Heart right ventricle (tissue), 16 donors: ENCODE results near the gene TBC1D22B. TPM values are rescaled to one million over a fixed set of nuclear protein-coding genes. Genes with fewer than 3 reads are reported as not detected.
A peak's percentile ranks its signal among the peaks of the same experiment; 100 is the strongest.

Experiments used
- ATAC-seq, 8 donors: fragments of 200-7000 bp; cut with Tn5 transposase; one replicate each; pipeline ENCODE4 v1.9.1; 2020; ENCODE audit warnings: mild to moderate bottlenecking in 8 of 8, moderate library complexity in 8 of 8, moderate number of reproducible peaks in 1 of 8
- DNase-seq, 2 donors: peaks; one replicate each; pipeline ENCODE4 v3.0.0-alpha.2; 2020
- H3K27ac ChIP-seq, 10 donors: fragments of 200-600 bp; sonication (generic) in 2 of 10; one replicate each; pipeline versions ENCODE4 v1.5.0 to v1.8.0; 2020 to 2022; ENCODE audit warnings: mild to moderate bottlenecking in 3 of 10
- H3K27me3 ChIP-seq, 7 donors: fragments of 200-600 bp; one replicate each; pipeline ENCODE4 v1.8.0; 2021 to 2022; ENCODE audit warnings: mild to moderate bottlenecking in 2 of 7
- H3K36me3 ChIP-seq, 9 donors: fragments of 200-600 bp; sonication (generic) in 1 of 9; one replicate each; pipeline versions ENCODE4 v1.5.0 to v1.8.0; 2020 to 2022; ENCODE audit warnings: mild to moderate bottlenecking in 2 of 9
- H3K4me1 ChIP-seq, 9 donors: fragments of 200-600 bp; sonication (generic) in 1 of 9; one replicate each; pipeline versions ENCODE4 v1.5.0 to v1.8.0; 2020 to 2022; ENCODE audit warnings: mild to moderate bottlenecking in 4 of 9
- H3K4me3 ChIP-seq, 10 donors: fragments of 200-600 bp; sonication (generic) in 2 of 10; one replicate each; pipeline versions ENCODE4 v1.5.0 to v1.8.0; 2020 to 2022; ENCODE audit warnings: mild to moderate bottlenecking in 7 of 10, moderate library complexity in 2 of 10
- H3K9me3 ChIP-seq, 11 donors: fragments of 200-600 bp in 10 of 11; sonication (generic) in 2 of 11; one replicate each; pipeline versions ENCODE4 v1.5.0 to v1.8.0; 2013 to 2022; ENCODE audit warnings: mild to moderate bottlenecking in 2 of 11, control low read depth in 1 of 11, moderate library complexity in 1 of 11
- WGBS, 2 donors: extraction: QIAGEN DNeasy Blood & Tissue Kit; methylation state at CpG; one replicate each; pipeline ENCODE4 v1.1.7; 2013; ENCODE audit warnings: inconsistent platforms in 1 of 2; 5-methylcytosine and 5-hydroxymethylcytosine counted together
- intact Hi-C, 10 donors: fragments of 100-400 bp; cut with DNase I; formaldehyde crosslinking; loops; one replicate each; pipeline versions ENCODE4 v1.11.1 to v1.14.2; 2022
- polyA plus RNA-seq, 2 donors: library from polyadenylated mRNA; stranded (reverse); fragments of 200-250 nt; gene quantifications; one replicate each; pipeline ENCODE4 v1.2.3, GENCODE V29; 2013
- total RNA-seq, 10 donors: library from RNA; stranded (reverse); fragmentation: NEBNext Ultra II Directional in 3 of 10; extraction: Animal tissue kit (Norgen Biotek cat#: 25700) in 3 of 10; gene quantifications; one replicate each; pipeline versions ENCODE4 v1.2.1 to v1.2.4, GENCODE V29; 2021 to 2023
- TF ChIP-seq, protein P1 (sequence below), 9 donors: fragments of 200-600 bp; sonication (generic) in 2 of 9; IDR thresholded peaks; one replicate each; pipeline versions ENCODE4 v1.5.0 to v1.8.0; 2021 to 2022; ENCODE audit warnings: antibody characterized with exemption in 9 of 9, mild to moderate bottlenecking in 5 of 9, moderate library complexity in 1 of 9
- donor health status: Arrhythmogenic right ventricular cardiomyopathy.
- donor health status: ischemic (EF 13 %, LVEDD 7.1; RV severe dilation, severe dysfunction).
- donor health status: healthy with polysubstance abuse.
- donor health status: DM: no; HTN: yes; CAD: no.
- donor health status: DM: no; HTN: no; CAD: no.
- donor health status: ischemic (EF 25% LVEDD 6.9; RV normal size, moderate dysfunction).
- donor health status: ischemic (EF 25% LVEDD 5.7; RV mildly dilated, moderate dysfunction).
- donor health status: healthy.
- donor health status: DM: yes; HTN: yes; CAD: no.
- donor health status: Ischemic cardiomyopathy.
- donor health status: ischemic (EF 35%, LVEDD 5.7; RV mildly dilated, moderate dysfunction).
- donor health status: nonischemic (EF 11% LVEDD 7.7; RV severe dilation, severe dysfunction).
- donor health status: DM: yes; HTN: yes; CAD: no.
- donor health status: PGD.
- donor health status: ischemic (EF 29% LVEDD 5.4; RV normal size, mild dysfunction).
- donor health status: nonischemic (EF 23%, LVEDD 6.1; RV moderate dilation, normal function).

The TBC1D22B gene
- total and polyA plus RNA-seq, 12 donors: 5.0 to 8.1 (median 6.3) TPM

DNA sequence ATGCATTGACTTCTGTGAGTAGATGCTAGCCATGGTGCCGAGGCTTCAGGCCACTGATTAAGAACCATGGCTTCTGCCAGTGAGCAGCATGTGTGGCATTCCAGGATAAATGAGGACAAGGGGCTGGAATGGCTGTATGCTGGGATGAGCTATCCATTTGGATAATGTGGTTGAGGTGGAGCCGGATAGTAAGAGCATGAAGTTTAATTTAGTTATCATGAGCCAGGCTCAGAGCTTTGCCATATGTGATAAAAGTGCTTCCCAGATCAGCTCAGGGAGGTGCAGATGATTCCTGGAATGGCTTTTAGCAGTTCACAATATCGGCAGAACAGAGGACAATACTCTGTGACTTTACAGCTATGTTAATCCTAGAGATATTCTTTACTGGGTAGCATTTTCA is 61.6 kb downstream of the TBC1D22B start:
- peaks cover 0 to 95% (median 61%) of the 10 kb centered on the region in 9 donors for H3K36me3 ChIP-seq
- no peaks in the 10 kb centered on the region for H3K27me3 ChIP-seq
- TF ChIP-seq, protein P1, sequence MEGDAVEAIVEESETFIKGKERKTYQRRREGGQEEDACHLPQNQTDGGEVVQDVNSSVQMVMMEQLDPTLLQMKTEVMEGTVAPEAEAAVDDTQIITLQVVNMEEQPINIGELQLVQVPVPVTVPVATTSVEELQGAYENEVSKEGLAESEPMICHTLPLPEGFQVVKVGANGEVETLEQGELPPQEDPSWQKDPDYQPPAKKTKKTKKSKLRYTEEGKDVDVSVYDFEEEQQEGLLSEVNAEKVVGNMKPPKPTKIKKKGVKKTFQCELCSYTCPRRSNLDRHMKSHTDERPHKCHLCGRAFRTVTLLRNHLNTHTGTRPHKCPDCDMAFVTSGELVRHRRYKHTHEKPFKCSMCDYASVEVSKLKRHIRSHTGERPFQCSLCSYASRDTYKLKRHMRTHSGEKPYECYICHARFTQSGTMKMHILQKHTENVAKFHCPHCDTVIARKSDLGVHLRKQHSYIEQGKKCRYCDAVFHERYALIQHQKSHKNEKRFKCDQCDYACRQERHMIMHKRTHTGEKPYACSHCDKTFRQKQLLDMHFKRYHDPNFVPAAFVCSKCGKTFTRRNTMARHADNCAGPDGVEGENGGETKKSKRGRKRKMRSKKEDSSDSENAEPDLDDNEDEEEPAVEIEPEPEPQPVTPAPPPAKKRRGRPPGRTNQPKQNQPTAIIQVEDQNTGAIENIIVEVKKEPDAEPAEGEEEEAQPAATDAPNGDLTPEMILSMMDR (IDR thresholded peaks at IDR 0.05): no peak
- H3K9me3 ChIP-seq: no peaks in the 10 kb centered on the region
- DNase-seq: no peak
- H3K4me1 ChIP-seq: peaks cover 0 to 43% (median 13%) of the 10 kb centered on the region in 9 donors
- 63 to 64% methylated on average over 3 of the region's 3 CpGs for WGBS, 2 donors
- intact Hi-C loops: no loop called here
- no peak overlapping the region for H3K4me3 ChIP-seq
- peak overlapping the region in 3 of 10 donors; percentile 23 to 56 (median 33) for H3K27ac ChIP-seq
- peak in 5 of 8 donors; percentile 12 to 54 (median 20) for ATAC-seq

DNA sequence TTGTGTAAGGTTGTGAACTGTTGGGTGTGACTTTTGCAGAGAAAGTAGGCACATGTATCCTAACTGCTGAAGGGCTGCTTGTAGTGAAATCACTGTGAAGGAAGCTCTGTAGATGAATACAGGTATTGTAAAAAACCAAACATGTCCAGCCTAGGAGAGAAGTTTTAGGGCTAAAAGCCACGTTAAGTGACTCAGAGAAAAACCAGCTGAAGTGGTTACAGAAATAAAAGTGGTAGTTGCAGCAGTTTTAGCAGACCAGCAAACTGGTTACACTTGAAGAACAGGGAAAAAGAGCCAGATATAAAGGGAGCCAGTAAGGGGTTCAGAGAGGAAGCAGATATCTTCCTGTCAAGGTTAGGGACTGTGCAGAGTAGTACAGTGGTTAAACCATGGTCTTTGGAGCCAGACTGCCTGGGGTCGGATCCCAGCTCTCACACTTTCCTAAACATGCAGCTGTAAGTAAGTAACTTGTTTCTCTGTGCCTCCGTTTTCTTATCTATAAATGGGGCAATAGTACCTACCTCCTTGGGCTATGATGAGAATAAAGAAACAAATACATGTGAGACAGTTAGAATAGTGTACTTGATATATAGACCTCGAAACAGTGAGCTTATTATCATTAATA is 62.4 kb downstream of the TBC1D22B start:
- no peak for ATAC-seq
- H3K27me3 ChIP-seq: no peaks in the 10 kb centered on the region
- H3K36me3 ChIP-seq: peaks cover 0 to 91% (median 57%) of the 10 kb centered on the region in 9 donors
- DNase-seq: no peak
- peak overlapping the region in 4 of 10 donors; percentile 23 to 67 (median 34) for H3K27ac ChIP-seq
- intact Hi-C loops: loop anchor here in 4 of 10 donors (5.0 to 10.0 kb wide), 3 partner anchors 245 to 372 kb away; no protein-coding TSS in a partner anchor
- TF ChIP-seq, protein P1 (IDR thresholded peaks at IDR 0.05): no peak
- WGBS, 2 donors: 90 to 96% methylated on average over 4 of the region's 4 CpGs
- H3K4me3 ChIP-seq: no peak overlapping the region
- peaks cover 0 to 49% (median 13%) of the 10 kb centered on the region in 9 donors for H3K4me1 ChIP-seq
- no peaks in the 10 kb centered on the region for H3K9me3 ChIP-seq

DNA sequence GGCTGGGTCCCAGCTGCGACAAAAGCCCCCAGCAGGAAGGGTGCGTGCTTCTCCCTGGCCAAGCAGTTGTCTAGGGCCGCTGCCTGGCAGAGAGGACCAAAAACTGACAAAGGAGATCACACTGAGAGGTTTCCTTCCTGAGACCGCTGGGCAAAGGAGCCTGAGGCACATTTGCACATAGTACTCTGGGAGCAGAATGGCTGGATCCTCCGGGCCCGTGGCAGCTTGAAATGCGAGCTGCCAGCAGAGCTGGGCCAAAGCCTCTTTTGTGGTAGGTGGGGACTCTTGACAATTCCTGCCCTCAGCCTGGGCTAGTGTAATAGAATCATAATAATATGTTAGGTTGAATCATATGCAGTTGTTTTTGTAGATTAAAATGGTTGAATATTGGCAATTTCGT is 63.1 kb downstream of the TBC1D22B start:
- H3K27me3 ChIP-seq: no peaks in the 10 kb centered on the region
- peaks cover 0 to 84% (median 52%) of the 10 kb centered on the region in 9 donors for H3K36me3 ChIP-seq
- TF ChIP-seq, protein P1 (IDR thresholded peaks at IDR 0.05): no peak
- DNase-seq (no peak), ATAC-seq (peak in 4 of 8 donors; percentile 26 to 30 (median 27))
- H3K4me1 ChIP-seq: peaks cover 0 to 50% (median 15%) of the 10 kb centered on the region in 9 donors
- WGBS, 2 donors: 82 to 83% methylated on average over 8 of the region's 8 CpGs
- no peaks in the 10 kb centered on the region for H3K9me3 ChIP-seq
- H3K27ac ChIP-seq: peak overlapping the region in 6 of 10 donors; percentile 27 to 67 (median 46)
- intact Hi-C loops: loop anchor here in 4 of 10 donors (5.0 to 10.0 kb wide), 3 partner anchors 244 to 372 kb away; no protein-coding TSS in a partner anchor
- H3K4me3 ChIP-seq: no peak overlapping the region

DNA sequence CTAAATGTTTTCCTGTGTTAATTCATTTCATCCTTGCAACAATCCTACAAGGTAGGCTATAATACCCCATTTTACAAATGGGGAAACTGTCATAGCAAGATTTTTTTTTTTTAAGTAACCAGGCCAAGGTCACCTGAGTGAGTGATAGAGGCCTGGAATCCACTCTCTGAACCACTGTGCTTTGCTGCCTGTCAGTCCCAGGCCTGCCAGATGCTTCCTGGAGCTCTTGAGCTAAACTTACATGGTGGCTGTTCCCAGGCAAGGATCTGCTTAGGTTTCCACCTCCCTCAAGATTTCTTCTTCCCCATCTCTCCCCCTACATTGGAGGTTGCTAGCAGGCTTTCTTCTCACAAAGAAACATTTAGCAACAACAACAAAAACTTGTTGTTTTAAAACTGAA is 63.5 kb downstream of the TBC1D22B start:
- TF ChIP-seq, protein P1 (IDR thresholded peaks at IDR 0.05): no peak
- Histone ChIP-seq H3K4me3 (no peak overlapping the region), H3K36me3 (peaks cover 0 to 80% (median 47%) of the 10 kb centered on the region in 9 donors), H3K27me3 (no peaks in the 10 kb centered on the region), H3K9me3 (no peaks in the 10 kb centered on the region), H3K27ac (peak overlapping the region in 6 of 10 donors; percentile 16 to 67 (median 56)), H3K4me1 (peaks cover 0 to 55% (median 18%) of the 10 kb centered on the region in 9 donors)
- DNase-seq (no peak), ATAC-seq (peak in 5 of 8 donors; percentile 54 to 72 (median 68))
- intact Hi-C loops: loop anchor here in 4 of 10 donors (5.0 to 10.0 kb wide), 3 partner anchors 244 to 371 kb away; no protein-coding TSS in a partner anchor
